Body of pancreas (tissue), 4 donors: ENCODE data around the gene PDLIM3. TPM values are rescaled to one million over a fixed set of nuclear protein-coding genes. Genes with fewer than 3 reads are reported as not detected.

ENCODE experiments used
- ATAC-seq: fragments of 150-250 bp; one replicate; pipeline ENCODE4 v1.9.1; 2016
- DNase-seq, 4 donors: peaks; one replicate each; pipeline ENCODE4 v3.0.0-alpha.2; 2019
- H3K27ac ChIP-seq, 4 donors: fragments of 200-600 bp; sonication (generic); 1 replicate in 3 of 4; 2 replicates in 1 of 4; pipeline versions ENCODE4 v1.5.1 to v1.6.1; 2016 to 2019; ENCODE audit warnings: mild to moderate bottlenecking in 1 of 4, mixed read lengths in 1 of 4, moderate library complexity in 1 of 4
- H3K27me3 ChIP-seq, 2 donors: fragments of 200-600 bp; sonication (generic); one replicate each; pipeline ENCODE4 v1.6.0; 2016; ENCODE audit warnings: mild to moderate bottlenecking in 1 of 2
- H3K36me3 ChIP-seq, 2 donors: fragments of 200-600 bp; sonication (generic); replicated peaks in 1 of 2; 2 replicates each; pipeline ENCODE4 v1.5.1; 2016; ENCODE audit warnings: low read depth in 2 of 2; ENCODE audit not compliant: insufficient read depth in 1 of 2
- H3K4me1 ChIP-seq: fragments of 200-600 bp; sonication (generic); one replicate; pipeline ENCODE4 v1.6.0; 2016
- H3K4me3 ChIP-seq, 2 donors: fragments of 200-600 bp; sonication (generic); 1 replicate in 1 of 2; 2 replicates in 1 of 2; pipeline ENCODE4 v1.5.1; 2016 to 2019
- H3K9me3 ChIP-seq, 3 donors: fragments of 200-600 bp; sonication (generic); 1 replicate in 2 of 3; 2 replicates in 1 of 3; pipeline ENCODE4 v1.5.1; 2016
- POLR2A ChIP-seq, 3 donors: fragments of 450-650 bp; IDR thresholded peaks; one replicate each; pipeline ENCODE4 v1.6.1; 2016; ENCODE audit warnings: antibody characterized with exemption in 3 of 3, mild to moderate bottlenecking in 2 of 3
- WGBS, 2 donors: methylation state at CpG; one replicate each; pipeline ENCODE4 v1.1.5; 2017; 5-methylcytosine and 5-hydroxymethylcytosine counted together
- intact Hi-C: fragments of 100-400 bp; cut with DNase I; formaldehyde crosslinking; loops from one replicate; pipeline ENCODE4 v1.15.1; 2023
- total RNA-seq, 2 donors: library from RNA; depleted of rRNA; stranded (reverse); fragments of >200 nt; gene quantifications; one replicate each; pipeline ENCODE4 v1.1.0, GENCODE V29; 2016
- TF ChIP-seq, protein P1 (sequence below), 7 experiments: fragments of 450-650 bp in 4 of 7; fragments of 200-600 bp in 3 of 7; sonication (generic) in 3 of 7; IDR thresholded peaks; one replicate each; pipeline ENCODE4 v1.5.1; 2016 to 2019; ENCODE audit warnings: antibody characterized with exemption in 7 of 7

PDLIM3 gene
- total RNA-seq, 2 donors from 2014 or later: 22.1 to 40.2 TPM

DNA sequence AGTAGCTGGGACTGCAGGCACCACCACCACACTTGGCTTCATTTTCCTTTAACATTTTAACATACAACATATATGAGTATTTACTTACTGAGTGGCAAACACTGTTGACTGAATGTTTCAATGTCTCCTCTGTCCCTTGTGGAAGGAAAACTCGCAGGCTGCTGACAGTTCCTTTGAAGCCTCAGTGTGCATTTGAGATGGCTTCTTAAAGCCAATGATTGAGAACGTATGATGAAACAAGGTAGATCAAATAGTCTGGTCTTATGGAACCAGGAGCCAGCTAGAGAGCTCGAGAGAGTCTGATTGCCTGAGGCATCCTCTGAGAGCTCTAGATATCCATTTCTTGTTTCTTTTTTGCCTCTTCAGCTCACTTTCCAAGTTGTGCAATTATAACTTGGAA, 43.0 kb upstream of the PDLIM3 start:
- Histone ChIP-seq H3K36me3 (no peaks in the 10 kb centered on the region), H3K9me3 (no peaks in the 10 kb centered on the region), H3K27me3 (no peaks in the 10 kb centered on the region), H3K4me1 (peaks cover 22% of the 10 kb centered on the region), H3K4me3 (no peak overlapping the region), H3K27ac (peak overlapping the region in 1 of 4 donors; percentile 20)
- no peak for DNase-seq
- 80 to 83% methylated on average over 3 of the region's 3 CpGs for WGBS, 2 donors
- no peak for ATAC-seq
- TF ChIP-seq POLR2A (IDR thresholded peaks at IDR 0.05): no peak
- TF ChIP-seq, protein P1, sequence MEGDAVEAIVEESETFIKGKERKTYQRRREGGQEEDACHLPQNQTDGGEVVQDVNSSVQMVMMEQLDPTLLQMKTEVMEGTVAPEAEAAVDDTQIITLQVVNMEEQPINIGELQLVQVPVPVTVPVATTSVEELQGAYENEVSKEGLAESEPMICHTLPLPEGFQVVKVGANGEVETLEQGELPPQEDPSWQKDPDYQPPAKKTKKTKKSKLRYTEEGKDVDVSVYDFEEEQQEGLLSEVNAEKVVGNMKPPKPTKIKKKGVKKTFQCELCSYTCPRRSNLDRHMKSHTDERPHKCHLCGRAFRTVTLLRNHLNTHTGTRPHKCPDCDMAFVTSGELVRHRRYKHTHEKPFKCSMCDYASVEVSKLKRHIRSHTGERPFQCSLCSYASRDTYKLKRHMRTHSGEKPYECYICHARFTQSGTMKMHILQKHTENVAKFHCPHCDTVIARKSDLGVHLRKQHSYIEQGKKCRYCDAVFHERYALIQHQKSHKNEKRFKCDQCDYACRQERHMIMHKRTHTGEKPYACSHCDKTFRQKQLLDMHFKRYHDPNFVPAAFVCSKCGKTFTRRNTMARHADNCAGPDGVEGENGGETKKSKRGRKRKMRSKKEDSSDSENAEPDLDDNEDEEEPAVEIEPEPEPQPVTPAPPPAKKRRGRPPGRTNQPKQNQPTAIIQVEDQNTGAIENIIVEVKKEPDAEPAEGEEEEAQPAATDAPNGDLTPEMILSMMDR (IDR thresholded peaks at IDR 0.05): no peak
- intact Hi-C loops: no loop called here

GRCh38 chr4:185576962-185577950, 41.9 kb upstream of the PDLIM3 start:
- no peak for DNase-seq
- H3K27ac ChIP-seq: peak overlapping the region in 3 of 4 donors; percentile 29 to 72 (median 42)
- H3K36me3 ChIP-seq: no peaks in the 10 kb centered on the region
- H3K4me1 ChIP-seq: peaks cover 22% of the 10 kb centered on the region
- H3K4me3 ChIP-seq: no peak overlapping the region
- H3K9me3 ChIP-seq: no peaks in the 10 kb centered on the region
- 67 to 73% methylated on average over 8 of the region's 8 CpGs for WGBS, 2 donors
- peak; percentile 41 for ATAC-seq
- TF ChIP-seq POLR2A (IDR thresholded peaks at IDR 0.05): no peak
- no peaks in the 10 kb centered on the region for H3K27me3 ChIP-seq
- intact Hi-C loops: no loop called here

- DNase-seq (peak in 1 of 4 donors; percentile 34), ATAC-seq (no peak)
- intact Hi-C loops: no loop called here
- TF ChIP-seq, protein P1 (IDR thresholded peaks at IDR 0.05): no peak
- TF ChIP-seq POLR2A (IDR thresholded peaks at IDR 0.05): no peak
- H3K4me1 ChIP-seq: peaks cover 22% of the 10 kb centered on the region
- peak overlapping the region in 3 of 4 donors; percentile 29 to 72 (median 42) for H3K27ac ChIP-seq
- H3K9me3 ChIP-seq: no peaks in the 10 kb centered on the region
- no peaks in the 10 kb centered on the region for H3K27me3 ChIP-seq
- no peaks in the 10 kb centered on the region for H3K36me3 ChIP-seq
- WGBS, 2 donors: 52 to 61% methylated on average over 9 of the region's 9 CpGs
- H3K4me3 ChIP-seq: no peak overlapping the region
Measured at GRCh38 chr4:185576314-185576961, 41.1 kb upstream of the PDLIM3 start.

GRCh38 chr4:185573651-185574199, 38.4 kb upstream of the PDLIM3 start:
- no peak for TF ChIP-seq POLR2A (IDR thresholded peaks at IDR 0.05)
- TF ChIP-seq, protein P1 (IDR thresholded peaks at IDR 0.05): no peak
- no peaks in the 10 kb centered on the region for H3K27me3 ChIP-seq
- H3K36me3 ChIP-seq: no peaks in the 10 kb centered on the region
- no peak overlapping the region for H3K4me3 ChIP-seq
- peak in 2 of 4 donors; percentile 28 to 50 for DNase-seq
- ATAC-seq: peak; percentile 55
- intact Hi-C loops: no loop called here
- no peaks in the 10 kb centered on the region for H3K9me3 ChIP-seq
- H3K4me1 ChIP-seq: peaks cover 22% of the 10 kb centered on the region
- no peak overlapping the region for H3K27ac ChIP-seq
- 73 to 76% methylated on average over 10 of the region's 10 CpGs for WGBS, 2 donors

- intact Hi-C loops: no loop called here
- TF ChIP-seq POLR2A (IDR thresholded peaks at IDR 0.05): no peak
- TF ChIP-seq, protein P1 (IDR thresholded peaks at IDR 0.05): no peak
- Histone ChIP-seq H3K27ac (no peak overlapping the region), H3K4me1 (peaks cover 32% of the 10 kb centered on the region), H3K27me3 (no peaks in the 10 kb centered on the region), H3K9me3 (no peaks in the 10 kb centered on the region), H3K36me3 (no peaks in the 10 kb centered on the region), H3K4me3 (no peak overlapping the region)
- 69 to 75% methylated on average over 3 of the region's 3 CpGs for WGBS, 2 donors
- DNase-seq (no peak), ATAC-seq (no peak)
Measured at GRCh38 chr4:185570727-185571126, 35.4 kb upstream of the PDLIM3 start.
